H1 (cell line): ENCODE measurements around the gene EN1. TPM values are rescaled to one million over a fixed set of nuclear protein-coding genes. Genes with fewer than 3 reads are reported as not detected.

Experiments used
- CTCF ChIA-PET: fragments of 300-600 bp; sonication (Branson Sonifier 250); formaldehyde crosslinking; loops from one replicate; lab custom pipeline; 2021; ENCODE audit not compliant: partially characterized antibody; lab: Charles Lee
- POLR2A ChIA-PET: fragments of 300-600 bp; sonication (Branson Sonifier 250); formaldehyde crosslinking; loops from one replicate; lab custom pipeline; 2021; ENCODE audit warnings: inconsistent platforms; ENCODE audit not compliant: partially characterized antibody; lab: Charles Lee
- DNase-seq, 2 experiments: peaks; one replicate each; pipeline versions ENCODE4 v3.0.0 to v3.0.0-alpha.2; 2010 to 2022; ENCODE audit warnings: low spot score in 2 of 2, low read depth in 1 of 2, mixed read lengths in 1 of 2
- FAIRE-seq: peaks from 2 replicates; lab custom pipeline; 2011; peaks lifted over from hg19 to GRCh38; lab: Jason Lieb, UNC
- H2AFZ ChIP-seq: 2 replicates; pipeline ENCODE4 v1.8.1; 2012; ENCODE audit warnings: low read length, inconsistent platforms
- H2AK5ac ChIP-seq: 2 replicates; pipeline ENCODE4 v1.6.1; 2013; ENCODE audit warnings: low read depth, low read length
- H2BK120ac ChIP-seq: replicated peaks from 2 replicates; pipeline ENCODE3; 2013; ENCODE audit warnings: low read depth, low read length, inconsistent platforms
- H2BK12ac ChIP-seq: 2 replicates; pipeline ENCODE4 v1.6.1; 2013; ENCODE audit warnings: low read depth, low read length
- H2BK15ac ChIP-seq: 2 replicates; pipeline ENCODE4 v1.6.1; 2013; ENCODE audit warnings: low read length
- H2BK20ac ChIP-seq: 2 replicates; pipeline ENCODE4 v1.6.1; 2013; ENCODE audit warnings: low read length
- H2BK5ac ChIP-seq: 2 replicates; pipeline ENCODE4 v1.6.1; 2013; ENCODE audit warnings: low read depth, low read length
- H3K14ac ChIP-seq: 2 replicates; pipeline ENCODE4 v1.6.1; 2013; ENCODE audit warnings: inconsistent platforms; ENCODE audit not compliant: insufficient read length
- H3K18ac ChIP-seq: 2 replicates; pipeline ENCODE4 v1.6.1; 2013; ENCODE audit warnings: low read length; ENCODE audit errors: extremely low read depth
- H3K23ac ChIP-seq: 2 replicates; pipeline ENCODE4 v1.6.1; 2013; ENCODE audit warnings: inconsistent platforms; ENCODE audit not compliant: insufficient read length
- H3K23me2 ChIP-seq: 2 replicates; pipeline ENCODE4 v1.6.1; 2013; ENCODE audit warnings: low read depth, low read length
- H3K27ac ChIP-seq: 2 replicates; pipeline ENCODE4 v1.6.1; 2011; ENCODE audit warnings: low read depth, low read length, inconsistent platforms
- H3K27me3 ChIP-seq, 4 experiments: replicated peaks in 1 of 4; 1 replicate in 1 of 4; 2 replicates in 3 of 4; pipeline versions ENCODE4 v1.6.1 to v1.8.1; 2011 to 2013; ENCODE audit warnings: low read length in 3 of 4, mild to moderate bottlenecking in 3 of 4, inconsistent platforms in 2 of 4, mixed read lengths in 2 of 4, moderate library complexity in 1 of 4; ENCODE audit not compliant: control insufficient read depth in 3 of 4, insufficient read depth in 3 of 4; ENCODE audit errors: extremely low read depth in 1 of 4
- H3K36me3 ChIP-seq, 4 experiments: 2 replicates each; pipeline versions ENCODE4 v1.6.1 to v1.8.1; 2011 to 2013; ENCODE audit warnings: mild to moderate bottlenecking in 4 of 4, low read length in 3 of 4, moderate library complexity in 2 of 4, control low read depth in 1 of 4, inconsistent platforms in 1 of 4; ENCODE audit not compliant: insufficient read depth in 4 of 4, control insufficient read depth in 2 of 4
- H3K4ac ChIP-seq: replicated peaks from 2 replicates; pipeline ENCODE3; 2013; ENCODE audit warnings: low read length, low read depth, mixed read lengths, inconsistent platforms; ENCODE audit not compliant: insufficient read length
- H3K4me1 ChIP-seq, 4 experiments: replicated peaks in 1 of 4; 1 replicate in 1 of 4; 2 replicates in 3 of 4; pipeline versions ENCODE4 v1.6.1 to v1.8.1; 2011 to 2013; ENCODE audit warnings: low read length in 3 of 4, inconsistent platforms in 2 of 4, mixed read lengths in 1 of 4; ENCODE audit not compliant: insufficient read depth in 4 of 4, control insufficient read depth in 3 of 4
- H3K4me2 ChIP-seq, 2 experiments: 2 replicates each; pipeline versions ENCODE4 v1.6.1 to v1.8.1; 2011 to 2013; ENCODE audit warnings: low read depth in 2 of 2, low read length in 2 of 2, control low read depth in 1 of 2, inconsistent platforms in 1 of 2, mild to moderate bottlenecking in 1 of 2; ENCODE audit not compliant: insufficient read depth in 1 of 2
- H3K4me3 ChIP-seq, 4 experiments: fragments of 200-600, 300-600 bp in 1 of 4; sonication (generic), shearing (Covaris generic), sonication (Bioruptor Twin) in 1 of 4; 2 replicates each; pipeline versions ENCODE4 v1.5.1 to v1.8.1; 2011 to 2016; ENCODE audit warnings: low read length in 4 of 4, low read depth in 3 of 4, control low read depth in 2 of 4, inconsistent platforms in 2 of 4, mild to moderate bottlenecking in 2 of 4, mixed read lengths in 1 of 4, moderate library complexity in 1 of 4; ENCODE audit not compliant: insufficient read depth in 2 of 4; ENCODE audit errors: extremely low read depth in 1 of 4
- H3K56ac ChIP-seq: replicated peaks from 2 replicates; pipeline ENCODE3; 2013; ENCODE audit warnings: low read depth, mild to moderate bottlenecking, mixed read lengths, low read length, inconsistent platforms; ENCODE audit not compliant: insufficient read length
- H3K79me1 ChIP-seq: 2 replicates; pipeline ENCODE4 v1.6.1; 2013; ENCODE audit warnings: low read depth, low read length, control low read depth
- H3K79me2 ChIP-seq, 2 experiments: 2 replicates each; pipeline versions ENCODE4 v1.6.1 to v1.8.1; 2012 to 2013; ENCODE audit warnings: low read length in 2 of 2, mild to moderate bottlenecking in 2 of 2, inconsistent platforms in 1 of 2; ENCODE audit not compliant: insufficient read depth in 2 of 2, control insufficient read depth in 1 of 2
- H3K9ac ChIP-seq, 4 experiments: replicated peaks in 1 of 4; 1 replicate in 1 of 4; 2 replicates in 3 of 4; pipeline versions ENCODE4 v1.6.1 to v1.8.1; 2011 to 2013; ENCODE audit warnings: low read depth in 3 of 4, low read length in 3 of 4, control low read depth in 2 of 4, mild to moderate bottlenecking in 2 of 4, moderate library complexity in 2 of 4, inconsistent platforms in 1 of 4; ENCODE audit errors: extremely low read depth in 1 of 4
- H3K9me3 ChIP-seq, 2 experiments: 2 replicates each; pipeline versions ENCODE4 v1.6.1 to v1.8.1; 2012 to 2013; ENCODE audit warnings: mild to moderate bottlenecking in 2 of 2, moderate library complexity in 2 of 2, control low read depth in 1 of 2, inconsistent platforms in 1 of 2, low read depth in 1 of 2, low read length in 1 of 2, mixed read lengths in 1 of 2; ENCODE audit not compliant: insufficient read depth in 2 of 2
- H4K20me1 ChIP-seq, 2 experiments: replicated peaks in 1 of 2; 2 replicates each; pipeline versions ENCODE3 to v1.8.1; 2011 to 2013; ENCODE audit warnings: inconsistent platforms in 2 of 2, low read length in 2 of 2, mild to moderate bottlenecking in 1 of 2; ENCODE audit not compliant: insufficient read depth in 2 of 2, control insufficient read depth in 1 of 2
- H4K5ac ChIP-seq: 2 replicates; pipeline ENCODE4 v1.6.1; 2013; ENCODE audit warnings: low read length, low read depth, mixed read lengths, inconsistent platforms; ENCODE audit not compliant: insufficient read length
- H4K8ac ChIP-seq: 2 replicates; pipeline ENCODE4 v1.8.0; 2013; ENCODE audit warnings: mild to moderate bottlenecking, moderate library complexity, low read length, inconsistent platforms; ENCODE audit not compliant: insufficient read depth; ENCODE audit errors: extremely low read depth
- H4K91ac ChIP-seq: replicated peaks from 2 replicates; pipeline ENCODE3; 2013; ENCODE audit warnings: low read length, mixed read lengths, inconsistent platforms; ENCODE audit not compliant: insufficient read length
- CTCF ChIP-seq, 3 experiments: IDR thresholded peaks; 1 replicate in 2 of 3; 2 replicates in 1 of 3; pipeline versions ENCODE4 v1.5.1 to v1.6.1; 2011; ENCODE audit warnings: low read length in 3 of 3, mild to moderate bottlenecking in 3 of 3, inconsistent platforms in 2 of 3, low read depth in 1 of 3, moderate library complexity in 1 of 3; ENCODE audit not compliant: insufficient read depth in 1 of 3; ENCODE audit errors: control extremely low read depth in 1 of 3
- E2F6 ChIP-seq: IDR thresholded peaks from 2 replicates; pipeline ENCODE4 v1.6.1; 2012; ENCODE audit warnings: inconsistent platforms
- HDAC2 ChIP-seq, 2 experiments: fragments of 300-600 bp in 1 of 2; sonication (generic) in 1 of 2; IDR thresholded peaks; 2 replicates each; pipeline ENCODE4 v1.6.1; 2011 to 2012; ENCODE audit warnings: low read depth in 2 of 2, low read length in 2 of 2, mild to moderate bottlenecking in 2 of 2, moderate library complexity in 2 of 2, borderline replicate concordance in 1 of 2, inconsistent platforms in 1 of 2
- KDM5A ChIP-seq: fragments of 200-600 bp; IDR thresholded peaks from 2 replicates; pipeline ENCODE4 v1.7.1; 2012; ENCODE audit warnings: mild to moderate bottlenecking, low read length, inconsistent platforms, mixed read lengths
- NRF1 ChIP-seq: IDR thresholded peaks from 2 replicates; pipeline ENCODE4 v1.6.1; 2011; ENCODE audit warnings: mild to moderate bottlenecking, low read depth, low read length, improper control_type of control experiment
- RAD21 ChIP-seq, 2 experiments: IDR thresholded peaks in 1 of 2; conservative IDR thresholded peaks in 1 of 2; 2 replicates each; pipeline ENCODE4 v1.6.1; 2011; ENCODE audit warnings: low read depth in 2 of 2, low read length in 2 of 2, improper control_type of control experiment in 1 of 2, inconsistent platforms in 1 of 2, mild to moderate bottlenecking in 1 of 2, moderate library complexity in 1 of 2
- RFX5 ChIP-seq: IDR thresholded peaks from 2 replicates; pipeline ENCODE4 v1.6.1; 2011; ENCODE audit warnings: low read depth, low read length, improper control_type of control experiment, borderline replicate concordance
- SP1 ChIP-seq: IDR thresholded peaks from 2 replicates; pipeline ENCODE4 v1.6.1; 2011; ENCODE audit warnings: low read depth, low read length
- WGBS, 2 experiments: shearing (Covaris generic) in 1 of 2; methylation state at CpG; one replicate each; pipeline versions ENCODE4 v1.1.6 to v1.1.7; 2013 to 2015; ENCODE audit warnings: low lambda C conversion rate in 2 of 2, mixed read lengths in 2 of 2, inconsistent platforms in 1 of 2, low coverage in 1 of 2, missing lambda C conversion rate in 1 of 2; ENCODE audit not compliant: insufficient replicate concordance in 2 of 2, insufficient coverage in 1 of 2, insufficient read length in 1 of 2; ENCODE audit errors: extremely low coverage in 1 of 2, missing lambda C conversion rate in 1 of 2; 5-methylcytosine and 5-hydroxymethylcytosine counted together
- polyA plus RNA-seq, 7 experiments: library from polyadenylated mRNA; depleted of rRNA in 3 of 7; stranded (reverse) in 5 of 7; unstranded in 2 of 7; fragments of >200 nt in 5 of 7; fragments of 200-250 nt in 2 of 7; gene quantifications; 1 replicate in 5 of 7; 2 replicates in 1 of 7; 4 replicates in 1 of 7; pipeline versions ENCODE4 v1.2.1 to v1.2.3, GENCODE V29; 2011 to 2013; ENCODE audit warnings: missing spikeins in 2 of 7, mixed read lengths in 2 of 7
- total RNA-seq: library from RNA; stranded (reverse); fragmentation: NEBNext Ultra II Directional; extraction: Animal tissue kit (Norgen Biotek cat#: 25700); gene quantifications from 2 replicates; pipeline ENCODE4 v1.2.1, GENCODE V29; 2021

Gene EN1
- total and polyA plus RNA-seq, 2 of the 8 experiments (the other 6 are each of a cell fraction or from before 2014, with no cell fraction given) = not detected

- H2AFZ ChIP-seq = peak overlapping the region; percentile 87; the same call in 1 of the 2 replicates
- ChIA-PET CTCF (interaction anchor here (0.6 to 6.6 kb wide), 60 partner anchors 8 to 655 kb away, joined by 3 to 64 read pairs (median 6); partner anchors contain the start of gene MARCO), POLR2A (no interaction called here)
- no peaks in the 10 kb centered on the region for H3K79me2 ChIP-seq
- H4K91ac ChIP-seq = no peak overlapping the region
- no peaks in the 10 kb centered on the region for H4K20me1 ChIP-seq
- H3K79me1 ChIP-seq = no peaks in the 10 kb centered on the region
- H2BK12ac ChIP-seq = no peak overlapping the region
- peak overlapping the region in 1 of 2 experiments; percentile 59; a peak in 3 of 4 replicates for H3K4me2 ChIP-seq
- peak; percentile 84 for FAIRE-seq
- no peak overlapping the region for H3K56ac ChIP-seq
- H2BK5ac ChIP-seq = no peak overlapping the region
- no peaks in the 10 kb centered on the region; a peak in 3 of 7 replicates for H3K27me3 ChIP-seq
- no peak overlapping the region for H3K27ac ChIP-seq
- no peaks in the 10 kb centered on the region for H3K36me3 ChIP-seq
- peaks cover 0 to 2% (median 1%) of the 10 kb centered on the region in 4 experiments; a peak in 2 of 7 replicates for H3K4me1 ChIP-seq
- DNase-seq = peak in 1 of 2 experiments; percentile 80
- H2AK5ac ChIP-seq = no peak overlapping the region
- no peak overlapping the region for H3K14ac ChIP-seq
- no peaks in the 10 kb centered on the region for H3K9me3 ChIP-seq
- H2BK15ac ChIP-seq = no peak overlapping the region
- H4K8ac ChIP-seq = no peak overlapping the region
- H3K4ac ChIP-seq = no peak overlapping the region
- H4K5ac ChIP-seq = no peak overlapping the region
- H3K23ac ChIP-seq = no peak overlapping the region
- 51% methylated on average over 17 of the region's 17 CpGs; no CpG with 5 or more reads in 1 of the 2 experiments for WGBS, 2 experiments
- no peaks in the 10 kb centered on the region for H3K23me2 ChIP-seq
- no peak overlapping the region for H2BK20ac ChIP-seq
- no peak overlapping the region for H3K9ac ChIP-seq
- H2BK120ac ChIP-seq = no peak overlapping the region
- peak overlapping the region in 1 of 4 experiments; percentile 46; a peak in 2 of 8 replicates for H3K4me3 ChIP-seq
- H3K18ac ChIP-seq = 0 out of 2 replicates have a peak overlapping the region, but pooled peaks have one; percentile 4
- TF ChIP-seq RAD21 (IDR thresholded peaks at IDR 0.05 in 1 of 2, conservative IDR thresholded peaks at IDR 0.05 in 1 of 2; ENCODE audit: low read depth in 2 of 2, low read length in 2 of 2) (peak; percentile 96 to 97), RFX5 (no peak), SP1 (no peak), HDAC2 (IDR thresholded peaks at IDR 0.05; ENCODE audit: borderline replicate concordance in 1 of 2, low read depth in 2 of 2, low read length in 2 of 2) (no peak), KDM5A (no peak), NRF1 (no peak), E2F6 (no peak), CTCF (IDR thresholded peaks at IDR 0.05; ENCODE audit: control extremely low read depth in 1 of 3, insufficient read depth in 1 of 3, low read depth in 1 of 3, low read length in 3 of 3) (peak; percentile 93 to 100 (median 99))
These were observed 35.4 kb upstream of the EN1 start for GRCh38 chr2:118882693-118883336.
